Transverse colon (tissue), 4 donors: Measurements from ENCODE around the gene FGD3.

Source experiments
- CTCF ChIP-seq, 5 experiments: fragments of 200-600 bp in 3 of 5; fragments of 450-650 bp in 2 of 5; sonication (generic) in 3 of 5; IDR thresholded peaks; 1 replicate in 2 of 5; 2 replicates in 3 of 5; pipeline ENCODE4 v1.5.1; 2016 to 2017; ENCODE audit warnings: antibody characterized with exemption in 5 of 5, inconsistent platforms in 3 of 5, mild to moderate bottlenecking in 2 of 5, moderate library complexity in 1 of 5
- POLR2A ChIP-seq: fragments of 450-650 bp; IDR thresholded peaks from one replicate; pipeline ENCODE4 v1.6.1; 2016; ENCODE audit warnings: antibody characterized with exemption, mild to moderate bottlenecking, moderate library complexity
- POLR2AphosphoS5 ChIP-seq, 3 donors: sonication (generic); formaldehyde crosslinking; IDR thresholded peaks; one replicate each; pipeline ENCODE4 v1.6.1; 2016; ENCODE audit warnings: antibody characterized with exemption in 3 of 3

DNA sequence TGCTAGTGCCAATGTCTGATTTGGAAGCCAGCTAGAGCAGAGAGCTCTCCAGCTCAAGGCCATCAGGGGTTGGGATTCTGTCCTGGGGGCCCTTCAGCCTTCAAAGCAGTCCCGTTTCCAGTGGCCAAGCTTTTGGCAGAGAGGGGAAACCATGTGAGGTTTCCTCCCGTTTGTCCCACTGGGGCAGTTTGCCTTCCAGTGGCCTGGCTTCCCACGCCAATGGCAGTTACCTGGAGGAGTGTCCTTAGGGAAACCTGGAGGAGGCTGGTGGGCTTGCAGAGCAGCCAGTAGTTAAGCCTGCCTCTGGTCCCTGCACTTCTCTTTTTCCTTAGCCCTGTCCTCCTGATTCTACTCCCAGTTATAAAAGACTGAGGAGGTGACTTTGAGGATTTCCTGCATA is 37.7 kb downstream of the FGD3 start:
- no peak for TF ChIP-seq CTCF (IDR thresholded peaks at IDR 0.05)
- no peak for TF ChIP-seq POLR2A
- no peak for TF ChIP-seq POLR2AphosphoS5 (IDR thresholded peaks at IDR 0.05)
